HG03520 (cell line): ENCODE results near the gene AUTS2.
"Not testable (repeated sequence)": the region's sequence is repeated elsewhere in the genome, so short reads cannot be mapped to it uniquely, and the experiment has no call there.

Source experiments
- ATAC-seq: cut with Tn5 transposase; IDR thresholded peaks from one replicate; pipeline ENCODE4 v1.9.1; 2021; ENCODE audit warnings: mild to moderate bottlenecking, moderate library complexity; ENCODE audit not compliant: unreplicated experiment

The AUTS2 gene

DNA sequence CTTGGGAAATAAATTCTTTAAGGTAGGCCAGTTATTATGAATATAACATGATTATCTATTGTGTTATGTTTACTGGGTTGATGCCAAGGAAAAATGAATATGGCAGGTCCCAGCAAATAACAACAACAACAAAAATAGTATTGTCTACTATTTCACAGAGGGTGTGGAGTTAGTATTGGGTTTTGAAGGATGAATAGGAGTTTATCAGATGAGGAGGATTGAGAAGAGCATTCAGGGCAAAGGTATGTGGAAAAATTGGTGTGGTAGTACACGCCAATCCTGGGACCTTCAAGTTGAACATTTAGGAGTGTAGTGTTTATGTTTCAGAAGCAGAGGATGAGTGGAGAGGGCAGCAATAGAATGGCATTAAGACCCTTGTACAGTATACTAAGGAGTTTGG lies 671.9 kb downstream of the AUTS2 start:
- no peak for ATAC-seq

DNA sequence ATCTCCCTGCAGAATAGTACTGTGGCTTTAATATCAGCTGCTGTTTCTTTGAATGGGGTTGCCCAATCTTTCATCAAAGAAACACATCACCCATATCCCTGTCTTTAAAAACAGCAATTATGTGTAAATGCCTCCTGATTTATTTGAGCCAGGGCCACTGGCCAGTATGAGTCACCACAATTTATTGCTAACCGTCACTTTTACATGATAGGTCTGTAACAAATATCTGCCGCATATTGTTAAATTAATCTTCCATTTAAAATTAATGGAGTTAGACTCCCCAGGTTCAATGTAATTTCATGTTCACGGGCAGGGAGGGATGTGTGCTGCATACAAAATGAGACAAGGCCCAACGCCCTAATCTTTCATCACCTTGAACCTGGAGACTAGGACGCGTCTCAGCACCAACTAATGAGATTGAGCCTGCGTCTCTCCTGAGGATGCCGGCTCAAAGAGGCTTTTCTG lies 673.4 kb downstream of the AUTS2 start:
- ATAC-seq: no peak

DNA sequence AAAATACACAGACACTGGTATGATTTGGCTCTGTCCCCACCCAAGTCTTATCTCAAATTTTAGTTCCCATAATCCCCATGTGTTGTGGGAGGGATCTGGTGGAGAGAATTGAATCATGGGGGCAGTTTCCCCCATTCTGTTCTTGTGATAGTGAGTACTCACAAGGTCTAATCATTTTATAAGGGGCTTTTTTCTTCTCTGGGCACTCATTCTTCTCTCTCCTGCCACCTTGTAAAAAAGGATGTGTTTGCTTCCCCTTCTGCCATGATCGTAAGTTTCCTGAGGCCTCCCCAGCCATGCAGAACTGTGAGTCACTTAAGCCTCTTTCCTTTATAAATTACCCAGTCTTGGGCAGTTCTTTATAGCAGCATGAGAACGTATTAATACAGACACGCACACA lies 677.3 kb downstream of the AUTS2 start:
- ATAC-seq: not testable (repeated sequence)

DNA sequence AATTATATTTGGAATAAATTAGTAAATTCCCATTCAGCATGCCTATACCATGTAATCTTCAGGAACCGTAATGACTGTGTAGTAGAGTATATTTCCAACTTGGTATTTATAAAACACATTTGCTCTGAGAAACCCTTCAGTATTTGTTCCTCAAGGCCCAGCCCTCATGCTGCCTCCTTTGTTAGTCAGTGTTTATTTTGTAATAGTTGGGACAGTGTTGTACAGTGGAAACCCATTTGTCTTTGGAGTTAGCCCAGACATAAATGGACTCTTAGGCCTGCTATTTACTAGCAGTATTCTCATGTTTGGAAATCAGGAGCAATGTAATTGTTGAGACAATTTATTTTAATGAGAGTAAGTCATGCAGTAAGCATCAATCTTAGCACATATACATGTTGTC lies 686.9 kb downstream of the AUTS2 start:
- ATAC-seq: no peak

DNA sequence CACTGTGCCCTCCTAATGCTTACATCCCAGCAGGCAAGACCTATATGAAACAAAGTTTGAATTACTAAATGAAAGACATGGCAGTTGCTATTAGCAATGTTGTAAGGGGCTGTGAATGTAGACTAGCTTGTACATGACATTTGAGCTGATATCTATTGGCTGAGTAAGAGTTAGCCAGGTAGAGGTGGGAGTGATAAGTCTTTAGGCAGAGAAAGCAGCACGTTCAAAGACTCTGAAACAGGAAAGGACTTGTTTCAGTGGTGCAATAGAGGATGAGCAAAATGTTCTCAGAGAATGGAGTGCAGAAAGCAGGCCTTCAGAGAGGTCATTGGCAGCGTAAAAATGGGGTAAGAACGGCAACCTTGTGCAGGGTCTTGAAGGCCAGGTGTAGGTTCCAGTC lies 687.6 kb downstream of the AUTS2 start:
- ATAC-seq: no peak

DNA sequence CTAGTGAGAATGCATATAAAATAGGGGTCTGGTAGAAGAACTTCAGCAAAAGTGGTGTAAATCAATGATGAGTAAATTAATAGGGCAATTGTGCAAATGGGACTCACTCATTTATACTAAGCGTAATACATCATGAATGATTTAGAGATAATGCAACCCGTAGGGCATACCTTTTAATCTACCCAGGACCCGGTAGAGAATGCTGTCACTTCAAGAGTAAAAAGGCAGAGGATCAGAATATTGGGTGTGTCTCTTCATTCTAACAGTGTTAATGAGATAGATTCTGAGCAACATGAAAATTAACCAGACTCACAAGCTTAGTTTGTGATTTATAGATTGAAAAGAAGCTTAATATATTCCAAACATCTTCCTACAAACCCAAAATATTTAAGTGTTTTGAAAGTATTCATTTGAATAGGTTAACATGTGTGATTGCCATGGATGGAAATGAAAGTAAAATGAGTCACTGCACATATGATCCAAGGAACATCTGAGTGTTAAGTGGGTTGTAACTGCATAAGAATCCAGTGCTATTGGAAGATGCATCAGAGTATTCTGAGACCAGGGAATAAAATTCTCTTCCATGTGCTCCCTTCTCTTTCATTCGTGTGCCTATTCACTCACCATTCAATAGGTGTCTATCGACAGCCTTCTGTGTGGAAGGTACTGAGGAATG lies 690.6 kb downstream of the AUTS2 start:
- ATAC-seq: no peak

DNA sequence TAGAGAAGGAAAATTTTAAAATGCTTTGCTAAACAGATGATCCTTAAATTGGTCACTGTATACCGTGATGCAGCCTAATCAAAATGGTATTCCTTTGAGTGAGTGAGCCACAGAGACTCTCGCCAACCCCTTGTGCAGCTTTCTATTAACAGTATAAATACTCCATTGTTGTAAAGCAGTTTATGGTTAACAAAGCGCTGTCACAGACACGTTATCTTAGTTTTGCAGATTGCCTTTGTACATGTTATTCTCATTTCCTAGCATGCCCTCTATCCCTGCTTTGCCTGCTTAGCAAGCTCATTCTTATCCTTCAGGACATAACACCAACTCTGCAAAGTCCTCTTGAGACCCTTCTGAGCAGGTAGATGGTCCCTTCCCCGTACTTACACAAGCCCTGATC lies 694.4 kb downstream of the AUTS2 start:
- ATAC-seq: no peak

DNA sequence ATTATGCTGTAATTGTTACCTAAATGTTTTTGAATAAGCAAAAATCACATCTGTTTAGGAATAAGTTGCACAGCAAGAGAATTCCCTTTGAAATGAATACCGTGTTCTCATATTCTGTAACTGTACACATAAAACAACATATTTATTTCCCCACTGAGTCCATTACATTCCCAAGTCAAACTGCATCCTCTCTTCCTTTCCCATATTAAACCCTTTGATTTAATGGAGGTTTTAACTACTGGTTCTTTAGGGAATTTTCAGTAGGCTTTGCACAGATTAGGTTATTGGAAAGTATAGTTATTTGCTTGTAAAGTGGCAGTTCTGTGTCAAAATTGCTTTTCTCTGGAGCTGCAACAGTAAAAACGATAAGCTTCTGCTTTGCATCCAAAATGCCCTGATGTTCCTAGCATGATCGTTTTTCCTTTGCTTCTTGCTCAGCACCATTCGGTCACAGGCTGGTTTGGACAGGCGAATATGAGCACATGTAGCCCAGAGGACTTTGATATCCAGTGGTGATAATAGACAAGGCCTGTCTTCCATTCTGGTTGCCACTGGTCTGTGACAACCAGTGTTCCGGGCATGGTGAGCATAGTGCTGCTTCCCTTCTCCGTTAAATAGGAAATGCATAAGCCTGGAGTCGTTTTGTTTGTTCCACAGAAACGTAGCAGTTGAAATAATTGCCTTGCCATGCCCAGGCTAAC lies 696.1 kb downstream of the AUTS2 start:
- no peak for ATAC-seq

DNA sequence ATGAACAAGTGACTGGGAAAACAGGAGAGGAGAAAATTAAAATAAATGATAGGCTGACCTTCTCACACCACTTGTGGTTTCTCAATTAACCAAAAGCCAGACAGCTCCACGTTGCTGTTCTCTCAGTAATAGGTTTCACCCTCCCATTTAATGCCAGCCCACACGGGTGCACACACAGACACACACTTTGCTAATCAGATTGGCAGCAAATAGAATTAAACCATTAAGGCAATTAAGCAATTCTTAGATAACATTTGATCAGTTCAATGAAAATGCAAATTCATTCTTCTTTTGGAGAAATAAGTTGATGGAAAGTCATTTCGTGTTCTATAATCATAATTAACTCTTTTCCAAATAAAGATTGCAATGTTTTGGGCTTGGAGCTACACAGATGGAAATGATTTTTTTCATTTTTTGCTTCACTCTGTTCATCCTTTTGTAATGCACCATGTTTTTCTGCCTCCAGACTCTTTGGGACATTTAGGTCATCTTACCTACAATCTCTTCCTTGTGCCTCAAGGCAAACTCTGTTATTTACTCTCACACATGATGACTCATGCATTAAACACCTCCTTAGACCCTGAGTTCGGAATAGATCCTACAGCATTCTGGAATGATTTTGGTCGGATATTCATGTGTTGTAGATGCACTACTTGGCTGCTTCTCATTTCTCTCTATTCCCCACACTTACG lies 700.7 kb downstream of the AUTS2 start:
- no peak for ATAC-seq

DNA sequence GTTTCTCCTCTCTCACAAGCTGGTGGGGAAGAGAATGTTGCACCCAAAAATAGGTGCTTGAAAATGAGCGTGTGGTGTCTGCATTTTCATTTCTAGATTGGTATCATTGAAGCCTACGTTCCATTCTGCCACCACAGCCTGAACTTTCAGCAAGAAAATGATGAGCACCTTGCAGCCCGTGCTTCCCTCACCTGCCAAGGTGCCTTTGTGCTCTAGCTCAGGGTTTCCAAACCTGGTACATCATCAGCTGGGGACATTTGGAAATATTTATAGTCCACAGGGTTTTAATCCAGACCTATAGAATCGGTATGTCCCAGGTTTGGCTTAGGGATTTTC lies 701.2 kb downstream of the AUTS2 start:
- no peak for ATAC-seq

DNA sequence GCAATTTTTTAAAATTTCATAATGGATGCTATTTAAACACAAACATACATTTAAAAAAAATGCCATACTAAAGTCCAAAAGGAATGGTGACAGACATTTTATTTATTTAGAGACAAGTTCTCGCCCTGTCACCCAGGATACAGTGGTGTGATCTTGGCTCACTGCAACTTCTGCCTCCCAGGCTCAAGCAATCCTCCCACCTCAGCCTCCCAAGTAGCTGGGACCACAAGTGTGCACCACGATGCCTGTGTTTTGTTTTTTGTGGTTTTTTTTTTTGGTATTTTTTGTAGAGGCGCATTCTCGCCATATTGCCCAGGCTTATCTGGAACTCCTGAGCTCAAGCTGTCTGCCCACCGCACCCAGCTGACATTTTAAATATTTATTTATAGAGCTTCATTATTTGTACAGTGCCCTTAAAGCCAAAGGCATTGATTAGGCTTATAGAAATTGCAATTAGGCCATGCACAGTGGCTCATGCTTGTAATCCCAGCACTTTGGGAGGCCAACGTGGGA lies 703.5 kb downstream of the AUTS2 start:
- ATAC-seq: no peak

DNA sequence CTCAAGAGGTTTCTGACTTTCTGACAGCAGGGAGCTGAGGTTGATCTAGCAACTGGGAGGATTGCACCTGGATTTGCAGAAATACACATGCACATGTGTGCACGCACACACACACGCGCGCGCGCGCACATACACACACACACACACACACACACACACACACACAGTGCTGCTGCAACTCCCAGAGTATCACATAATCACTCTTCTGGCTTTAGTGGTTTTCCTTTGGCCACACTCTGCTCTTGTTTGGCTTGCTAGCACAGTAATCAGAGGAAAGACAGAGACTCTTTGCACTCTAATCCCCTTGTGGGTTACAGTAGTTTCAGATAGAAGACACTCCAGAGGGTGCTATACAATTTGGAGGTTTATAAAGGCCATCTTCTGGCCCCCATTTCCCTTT lies 705.0 kb downstream of the AUTS2 start:
- no peak for ATAC-seq

DNA sequence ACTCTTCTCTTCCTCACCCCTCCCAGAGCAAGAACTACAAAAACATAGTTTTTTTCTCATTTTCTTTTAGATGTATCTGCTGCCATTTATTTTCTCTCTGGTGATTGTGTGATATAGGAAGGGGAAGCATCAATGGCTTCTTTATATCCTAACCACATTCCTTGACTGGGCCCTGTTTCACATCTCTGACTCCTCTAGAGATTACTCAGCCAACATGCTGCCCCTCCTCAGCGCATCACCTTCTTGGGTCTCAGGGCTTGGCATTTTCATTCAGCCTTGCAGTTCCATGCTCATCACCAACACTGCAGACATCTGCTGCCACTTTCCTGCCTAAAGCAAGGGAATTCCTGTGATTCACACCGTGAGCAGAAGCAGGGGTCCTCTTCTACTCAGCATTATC lies 705.5 kb downstream of the AUTS2 start:
- no peak for ATAC-seq

DNA sequence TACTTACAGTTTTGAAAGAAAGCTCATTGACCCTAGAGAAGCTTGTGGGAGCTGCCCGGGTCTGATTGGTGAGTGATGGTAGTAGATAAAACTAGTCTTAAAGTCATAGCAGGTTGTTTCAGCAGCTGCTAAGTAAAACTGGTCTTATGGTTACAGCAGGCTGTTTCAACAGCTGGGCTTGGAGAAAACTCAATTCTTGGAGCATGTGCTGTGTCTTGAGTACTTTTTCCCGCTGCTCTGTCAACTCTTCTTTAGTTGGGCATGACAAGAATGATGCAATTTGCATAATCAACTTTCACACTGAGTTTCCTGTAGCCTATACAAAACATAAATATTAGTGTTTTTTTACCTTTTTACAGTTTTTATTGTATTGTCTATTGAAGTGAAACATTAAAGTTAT lies 707.9 kb downstream of the AUTS2 start:
- ATAC-seq: no peak

DNA sequence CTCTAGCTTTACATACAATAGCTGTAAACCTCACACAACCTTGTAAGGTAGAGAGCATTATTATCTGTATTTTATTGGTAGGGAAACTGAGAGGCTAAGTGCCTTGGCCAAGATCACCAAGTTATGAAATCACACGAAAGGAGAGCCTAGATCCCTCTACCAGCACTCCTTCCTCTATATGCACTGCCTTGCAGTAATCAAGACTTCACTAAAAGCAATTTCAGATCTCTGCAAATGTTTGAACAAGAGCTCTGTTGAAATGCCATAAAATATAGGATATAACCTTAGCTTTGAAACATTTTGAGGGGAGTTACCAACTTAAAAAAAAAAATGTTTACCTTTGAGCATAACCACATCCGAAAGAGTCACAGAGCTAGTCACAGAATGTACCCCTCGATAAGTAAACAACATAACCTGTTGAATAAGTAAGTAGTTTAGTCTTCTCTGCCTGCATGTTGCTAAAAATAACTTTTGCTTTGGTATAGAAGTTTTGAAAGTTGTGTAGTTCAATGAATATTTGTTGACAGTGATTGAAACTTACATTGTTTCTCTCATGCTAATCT lies 709.4 kb downstream of the AUTS2 start:
- ATAC-seq: no peak

DNA sequence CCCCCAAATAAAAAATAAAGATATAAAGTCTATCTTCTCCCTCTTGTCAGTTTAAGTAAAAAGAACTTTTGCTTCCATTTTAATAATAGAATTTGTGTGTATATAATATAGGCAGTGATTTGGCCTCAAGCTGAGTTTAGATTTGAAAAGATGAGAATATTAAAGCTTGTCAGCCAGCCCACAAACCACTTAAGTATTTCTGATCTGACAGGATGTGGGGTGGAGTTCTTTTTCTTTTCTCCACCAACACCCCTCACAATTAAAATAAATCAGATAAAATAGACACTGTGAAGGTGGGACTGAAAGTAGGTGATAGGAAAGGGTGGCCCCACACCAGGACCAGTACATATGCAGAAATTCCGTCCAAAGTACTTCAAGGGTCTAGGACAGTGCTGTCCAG lies 714.1 kb downstream of the AUTS2 start:
- ATAC-seq: no peak

DNA sequence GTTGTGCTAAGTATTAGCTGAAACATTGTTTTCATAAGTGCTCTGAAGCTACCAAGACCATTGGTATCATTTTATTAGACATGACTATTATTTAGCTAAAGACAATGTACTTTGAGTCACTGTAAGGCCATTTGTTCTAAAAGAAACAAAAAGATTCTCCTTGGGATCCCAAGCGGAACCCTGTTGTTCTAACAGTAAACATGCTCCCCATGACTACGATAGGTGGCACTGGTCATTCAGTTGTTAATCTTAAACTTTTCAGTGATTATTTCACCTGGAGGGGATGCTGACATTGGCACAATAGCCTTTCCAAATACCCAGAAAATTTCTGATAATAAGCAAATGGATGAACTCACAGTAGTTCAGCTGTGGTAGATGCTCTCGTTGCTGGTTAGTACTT lies 715.0 kb downstream of the AUTS2 start:
- no peak for ATAC-seq

DNA sequence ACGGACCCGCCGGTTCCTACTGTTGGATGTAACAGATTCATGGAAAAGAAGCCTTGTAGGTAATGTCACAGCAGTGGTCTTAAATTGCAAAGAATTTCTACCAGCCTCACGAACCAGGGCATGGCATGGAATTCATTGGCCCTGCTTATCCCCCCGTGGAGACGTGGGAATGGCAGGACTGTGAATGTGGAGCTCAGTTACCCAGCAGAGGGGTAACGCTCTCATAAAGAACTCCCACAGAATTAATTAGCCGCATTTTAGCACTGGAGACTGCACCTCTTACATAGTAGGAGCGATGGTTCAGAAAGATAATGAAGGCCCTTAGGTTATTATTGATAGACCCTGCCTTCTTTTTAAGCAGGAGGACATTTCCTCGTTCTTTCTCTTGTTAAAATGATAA lies 715.4 kb downstream of the AUTS2 start:
- no peak for ATAC-seq

DNA sequence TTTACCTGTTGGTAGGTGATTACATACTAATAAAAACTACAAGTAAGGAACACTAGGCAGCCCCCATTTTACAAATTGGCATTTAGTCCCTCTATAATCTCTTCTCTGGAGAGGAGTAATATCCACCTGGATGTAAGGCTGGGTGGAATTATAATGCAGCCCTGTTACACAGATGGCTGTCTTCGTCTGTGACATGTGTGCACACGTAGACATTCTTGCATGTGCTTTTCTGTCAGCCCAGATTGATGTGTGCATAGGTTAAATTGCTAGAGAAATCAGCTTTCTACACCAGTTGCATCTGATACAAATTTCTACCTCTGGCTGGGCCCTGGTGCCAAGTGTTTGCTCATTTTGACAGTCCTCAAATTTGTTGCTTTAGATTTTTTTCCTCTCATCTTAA lies 715.9 kb downstream of the AUTS2 start:
- ATAC-seq: no peak

DNA sequence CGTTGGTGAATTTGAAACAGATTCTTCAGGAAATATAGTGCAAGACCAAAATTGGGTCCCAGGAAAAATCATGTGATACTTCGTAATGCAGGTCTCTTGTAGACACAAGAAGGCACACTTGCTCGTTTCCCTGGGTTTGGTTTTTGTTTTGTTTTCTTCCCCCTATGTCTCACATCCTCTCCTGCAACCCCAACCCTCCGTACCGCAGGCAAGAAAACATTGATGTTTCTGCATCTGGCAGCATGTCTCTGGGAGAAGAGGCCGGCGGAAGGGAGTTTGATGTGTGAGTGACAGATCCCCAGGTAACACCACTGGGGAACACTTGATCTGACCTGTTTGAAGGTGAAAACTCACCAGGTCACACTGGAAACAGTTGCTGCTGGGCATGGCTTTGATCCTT lies 718.5 kb downstream of the AUTS2 start:
- ATAC-seq: no peak

DNA sequence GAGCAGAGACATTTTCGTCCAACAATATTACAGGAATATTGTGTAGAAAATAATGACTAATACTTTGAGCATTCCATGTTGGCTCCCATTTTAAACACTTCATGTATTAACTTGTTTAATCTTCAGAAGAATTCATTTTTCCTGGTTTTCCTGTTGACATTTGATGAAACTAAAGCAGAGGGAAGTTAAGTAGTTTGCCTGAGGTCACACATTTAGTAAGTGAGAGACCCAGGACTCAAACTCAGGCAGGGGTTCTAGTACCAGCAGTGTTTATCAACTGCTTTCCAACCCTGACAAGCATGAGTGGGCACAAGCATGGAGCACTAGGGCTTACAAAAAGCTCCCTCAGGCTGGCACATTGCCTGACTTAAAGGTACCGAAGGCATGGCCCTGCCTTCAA lies 719.1 kb downstream of the AUTS2 start:
- no peak for ATAC-seq

DNA sequence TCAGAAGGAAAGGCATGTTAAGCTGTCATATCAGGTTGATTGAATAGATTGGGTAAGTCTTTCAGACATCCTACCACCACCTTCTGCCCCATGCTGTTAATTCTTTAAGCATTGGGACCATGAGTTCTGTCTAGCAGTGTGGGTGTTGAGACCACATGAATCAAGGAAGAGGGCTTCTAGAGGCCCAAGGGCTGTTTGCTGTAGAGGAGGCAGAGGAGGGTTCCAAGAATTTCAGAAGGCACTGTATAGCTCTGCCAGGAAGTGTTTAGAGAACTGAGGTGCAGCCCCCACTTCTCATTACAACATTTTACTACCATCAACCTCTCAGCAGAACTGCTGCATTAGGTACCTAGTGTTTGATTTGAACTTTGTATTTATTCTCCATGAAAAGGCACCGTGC lies 720.2 kb downstream of the AUTS2 start:
- no peak for ATAC-seq
